SU-DHL-6 (cell line): Measurements from ENCODE around the gene ELP1.
"Not testable (repeated sequence)": the region's sequence is repeated elsewhere in the genome, so short reads cannot be mapped to it uniquely, and the experiment has no call there.

ENCODE experiments used
- H2AFZ ChIP-seq: fragments of 200-600 bp; sonication (generic); 2 replicates; pipeline ENCODE4 v1.6.1; 2014; ENCODE audit warnings: low read depth, mild to moderate bottlenecking, moderate library complexity, mixed read lengths, antibody characterized with exemption, low read length; ENCODE audit not compliant: severe bottlenecking
- H3F3A ChIP-seq: fragments of 200-600 bp; shearing (Covaris generic); 2 replicates; pipeline ENCODE4 v1.6.0; 2016; ENCODE audit warnings: antibody characterized with exemption, mild to moderate bottlenecking; ENCODE audit not compliant: insufficient read depth
- H3K27ac ChIP-seq: fragments of 200-600 bp; sonication (generic); 2 replicates; pipeline ENCODE4 v1.5.1; 2016; ENCODE audit warnings: low read depth, mild to moderate bottlenecking, low read length, moderate library complexity, mixed read lengths
- H3K27me3 ChIP-seq: fragments of 200-600 bp; sonication (generic), shearing (Covaris generic); 2 replicates; pipeline ENCODE4 v1.6.0; 2014; ENCODE audit warnings: mild to moderate bottlenecking, low read length
- H3K36me3 ChIP-seq: fragments of 200-600 bp; sonication (generic); 2 replicates; pipeline ENCODE4 v1.6.1; 2014; ENCODE audit warnings: mild to moderate bottlenecking, low read length, mixed read lengths
- H3K4me2 ChIP-seq: fragments of 300-600, 200-600 bp; shearing (Covaris generic), sonication (generic); 2 replicates; pipeline ENCODE4 v1.6.0; 2014; ENCODE audit warnings: low read length, low read depth, mild to moderate bottlenecking; ENCODE audit not compliant: poor library complexity, severe bottlenecking
- H3K4me3 ChIP-seq: fragments of 200-600 bp; sonication (generic); 2 replicates; pipeline ENCODE4 v1.5.1; 2014; ENCODE audit warnings: antibody characterized with exemption, low read length, mild to moderate bottlenecking, mixed read lengths; ENCODE audit not compliant: insufficient read depth, poor library complexity, severe bottlenecking
- H3K79me2 ChIP-seq: fragments of 200-600 bp; sonication (generic); 2 replicates; pipeline ENCODE4 v1.6.1; 2014; ENCODE audit warnings: mild to moderate bottlenecking, low read length, moderate library complexity; ENCODE audit not compliant: insufficient read depth
- H3K9ac ChIP-seq: fragments of 200-600 bp; sonication (generic); 2 replicates; pipeline ENCODE4 v1.7.0; 2014; ENCODE audit warnings: mild to moderate bottlenecking, low read length
- H3K9me2 ChIP-seq: fragments of 200-600 bp; sonication (generic); replicated peaks from 2 replicates; pipeline ENCODE4 v1.6.1; 2014; ENCODE audit warnings: low read length; ENCODE audit not compliant: insufficient read depth
- H3K9me3 ChIP-seq: fragments of 200-600 bp; sonication (generic); 2 replicates; pipeline ENCODE4 v1.6.1; 2014; ENCODE audit warnings: low read length, mixed read lengths; ENCODE audit not compliant: insufficient read depth
- H4K20me1 ChIP-seq: fragments of 200-600 bp; sonication (generic); 2 replicates; pipeline ENCODE4 v1.6.1; 2014; ENCODE audit warnings: low read depth, mild to moderate bottlenecking, antibody characterized with exemption, low read length, moderate library complexity, mixed read lengths
- CTCF ChIP-seq: fragments of 200-600 bp; sonication (generic); IDR thresholded peaks from one replicate; pipeline ENCODE4 v1.5.1; 2017; ENCODE audit warnings: antibody characterized with exemption, mild to moderate bottlenecking, low read length, moderate library complexity; ENCODE audit not compliant: insufficient read depth, poor library complexity, severe bottlenecking
- EZH2phosphoT487 ChIP-seq: fragments of 200-600 bp; sonication (generic), shearing (Covaris generic); conservative IDR thresholded peaks from 2 replicates; pipeline ENCODE4 v1.6.1; 2018; ENCODE audit warnings: mild to moderate bottlenecking, antibody characterized with exemption, low read length, moderate library complexity, mixed read lengths

Gene ELP1

DNA sequence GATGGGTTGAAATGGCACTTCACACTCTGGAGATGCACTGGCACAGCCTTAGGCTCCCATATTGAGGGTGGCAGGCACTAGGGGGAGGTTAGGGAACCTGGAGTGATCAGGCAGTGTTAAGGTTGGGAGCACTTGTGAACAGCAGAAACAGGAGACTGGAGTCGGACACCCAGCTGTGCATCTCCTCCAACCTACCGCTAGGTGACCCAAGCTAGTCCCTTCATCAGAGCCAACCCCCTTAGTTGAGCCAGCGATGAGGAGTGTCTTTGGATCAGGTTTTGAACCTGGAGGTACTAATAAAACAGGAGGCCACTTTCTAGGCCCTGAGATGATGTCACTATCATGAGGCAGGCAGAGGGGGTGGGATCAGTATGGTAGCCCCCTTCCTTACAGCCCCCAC lies 79.8 kb downstream of the ELP1 start:
- no peak overlapping the region for H2AFZ ChIP-seq
- H3K4me3 ChIP-seq: no peak overlapping the region
- no peak overlapping the region for H3K9ac ChIP-seq
- no peaks in the 10 kb centered on the region for H3K9me2 ChIP-seq
- H3K4me2 ChIP-seq: no peak overlapping the region
- H3K27ac ChIP-seq: no peak overlapping the region
- no peaks in the 10 kb centered on the region for H3K9me3 ChIP-seq
- H3K79me2 ChIP-seq: no peaks in the 10 kb centered on the region
- no peaks in the 10 kb centered on the region for H3F3A ChIP-seq
- TF ChIP-seq CTCF (no peak), EZH2phosphoT487 (no peak)
- H3K27me3 ChIP-seq: no peaks in the 10 kb centered on the region
- no peaks in the 10 kb centered on the region for H4K20me1 ChIP-seq
- H3K36me3 ChIP-seq: no peaks in the 10 kb centered on the region

DNA sequence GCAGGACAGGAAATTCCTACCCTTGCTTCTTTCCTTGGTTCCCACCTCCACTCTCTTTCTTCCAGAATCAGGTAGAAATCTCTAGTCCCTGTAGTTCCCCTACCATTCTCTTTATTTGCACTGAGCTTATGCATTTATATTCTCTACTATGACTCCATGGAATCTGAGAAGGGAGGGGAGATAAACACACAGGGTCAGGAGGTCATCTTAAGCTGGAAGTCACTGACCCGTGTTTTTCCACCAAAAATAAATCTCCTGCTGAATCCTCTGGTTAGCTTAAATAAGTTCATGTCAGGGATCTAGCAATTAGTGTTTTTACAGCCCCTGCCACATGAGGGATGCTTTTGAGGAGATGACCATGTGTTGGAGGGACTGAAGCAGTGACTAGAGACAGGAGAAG lies 81.8 kb downstream of the ELP1 start:
- H4K20me1 ChIP-seq: no peaks in the 10 kb centered on the region
- no peaks in the 10 kb centered on the region for H3K27me3 ChIP-seq
- no peaks in the 10 kb centered on the region for H3K9me3 ChIP-seq
- H3K9ac ChIP-seq: no peak overlapping the region
- no peaks in the 10 kb centered on the region for H3K9me2 ChIP-seq
- H2AFZ ChIP-seq: no peak overlapping the region
- no peak overlapping the region for H3K4me3 ChIP-seq
- no peaks in the 10 kb centered on the region for H3F3A ChIP-seq
- H3K4me2 ChIP-seq: no peak overlapping the region
- no peaks in the 10 kb centered on the region for H3K36me3 ChIP-seq
- H3K79me2 ChIP-seq: no peaks in the 10 kb centered on the region
- H3K27ac ChIP-seq: no peak overlapping the region
- TF ChIP-seq CTCF: no peak
- no peak for TF ChIP-seq EZH2phosphoT487

GRCh38 chr9:108851138-108851537 lies 82.8 kb downstream of the ELP1 start:
- Histone ChIP-seq H3K9ac (no peak overlapping the region), H3F3A (no peaks in the 10 kb centered on the region), H3K79me2 (no peaks in the 10 kb centered on the region), H3K27me3 (no peaks in the 10 kb centered on the region), H2AFZ (no peak overlapping the region), H4K20me1 (no peaks in the 10 kb centered on the region), H3K4me3 (no peak overlapping the region), H3K27ac (no peak overlapping the region), H3K9me2 (no peaks in the 10 kb centered on the region), H3K36me3 (no peaks in the 10 kb centered on the region), H3K9me3 (no peaks in the 10 kb centered on the region), H3K4me2 (no peak overlapping the region)
- TF ChIP-seq CTCF: no peak

DNA sequence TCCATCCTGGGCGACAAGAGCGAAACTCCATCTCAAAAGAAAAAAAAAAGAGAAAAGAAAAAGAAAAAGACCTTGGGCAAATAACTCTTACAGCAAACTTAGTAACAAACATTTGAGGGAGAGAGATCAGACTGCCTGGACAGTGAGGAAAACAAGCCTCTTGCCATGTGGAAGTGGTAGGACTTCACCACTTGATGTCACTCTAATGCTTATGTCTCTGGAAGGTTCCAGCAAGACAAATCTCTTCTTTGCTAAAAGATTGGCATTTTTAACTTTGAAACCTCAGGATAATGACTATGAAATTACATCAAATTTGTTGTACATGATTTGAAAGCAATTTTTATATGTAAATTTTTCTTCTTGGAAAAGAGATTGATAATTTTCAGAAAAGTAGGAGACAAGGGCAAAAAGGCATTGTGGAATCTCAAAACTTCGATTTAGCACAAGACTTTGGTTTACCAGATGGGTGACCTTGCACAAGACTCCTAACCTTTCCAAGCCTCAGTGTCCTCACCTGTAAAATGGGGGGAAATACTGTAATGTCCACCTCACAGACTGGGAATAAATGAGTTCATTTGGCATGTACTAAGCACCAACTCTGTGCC lies 83.5 kb downstream of the ELP1 start:
- Histone ChIP-seq H3K27me3 (no peaks in the 10 kb centered on the region), H3K79me2 (no peaks in the 10 kb centered on the region), H3K4me2 (no peak overlapping the region), H3K9me2 (no peaks in the 10 kb centered on the region), H3F3A (no peaks in the 10 kb centered on the region), H3K27ac (no peak overlapping the region), H3K36me3 (no peaks in the 10 kb centered on the region), H3K4me3 (no peak overlapping the region), H3K9ac (no peak overlapping the region), H2AFZ (no peak overlapping the region), H3K9me3 (no peaks in the 10 kb centered on the region), H4K20me1 (no peaks in the 10 kb centered on the region)
- no peak for TF ChIP-seq EZH2phosphoT487
- TF ChIP-seq CTCF: no peak

- H3K4me2 ChIP-seq: not testable (repeated sequence)
These were observed 85.6 kb downstream of the ELP1 start for GRCh38 chr9:108848296-108848695.

More at GRCh38 chr9:108848296-108848695, 85.6 kb downstream of the ELP1 start:
- H3K9me2 ChIP-seq, H3K36me3 ChIP-seq, H3K9ac ChIP-seq, H4K20me1 ChIP-seq, H3K79me2 ChIP-seq, H2AFZ ChIP-seq, H3K4me3 ChIP-seq, H3K27me3 ChIP-seq, H3K9me3 ChIP-seq, H3F3A ChIP-seq, H3K27ac ChIP-seq: not testable (repeated sequence)
